HCT116 (cell line): ENCODE measurements around the gene PLCD3. TPM values are rescaled to one million over a fixed set of nuclear protein-coding genes. Genes with fewer than 3 reads are reported as not detected.

Experiments used
- ATAC-seq: fragments of 200-7000 bp; cut with Tn5 transposase; 2 replicates; pipeline ENCODE4 v1.9.1; 2020; ENCODE audit warnings: mild to moderate bottlenecking, moderate library complexity
- BruUV-seq: library from RNA; stranded (reverse); fragments of 400-500 nt; replicated peaks from 2 replicates; lab custom pipeline; 2021; lab: Mats Ljungman, UMichigan
- CTCF ChIA-PET: fragments of 300-600 bp; sonication (Branson Sonifier 250); formaldehyde crosslinking; loops from one replicate; lab custom pipeline; 2021; ENCODE audit warnings: antibody characterized with exemption; lab: Charles Lee
- POLR2A ChIA-PET: fragments of 300-600, 350-600 bp; sonication (Branson Sonifier 250); formaldehyde crosslinking; loops from one replicate; lab custom pipeline; 2021; ENCODE audit warnings: antibody characterized with exemption; lab: Charles Lee
- RAD21 ChIA-PET, 2 experiments: fragments of 300-600 bp; sonication (Branson Sonifier 250); formaldehyde crosslinking; loops; one replicate each; lab custom pipeline; 2023; ENCODE audit warnings: low total read pairs in 2 of 2; ENCODE audit not compliant: uncharacterized antibody in 2 of 2, unreplicated experiment in 2 of 2, low non-redundant PET in 1 of 2; lab: Charles Lee
- DNase-seq: peaks from one replicate; pipeline ENCODE4 v3.0.0-alpha.2; 2010; ENCODE audit warnings: low read depth, low spot score
- H2AFZ ChIP-seq: fragments of 200-600 bp; shearing (Covaris generic), sonication (generic); 2 replicates; pipeline ENCODE4 v1.6.1; 2017; ENCODE audit warnings: low read depth, mixed run types, mixed read lengths, antibody characterized with exemption, low read length; ENCODE audit not compliant: poor library complexity, severe bottlenecking
- H3K27ac ChIP-seq: 2 replicates; pipeline ENCODE4 v1.5.1; 2012; ENCODE audit warnings: low read depth, low read length
- H3K27me3 ChIP-seq: fragments of 200-600 bp; sonication (generic); 2 replicates; pipeline ENCODE4 v1.6.1; 2016; ENCODE audit warnings: mixed run types, low read length, mixed read lengths; ENCODE audit not compliant: insufficient read depth
- H3K36me3 ChIP-seq, 2 experiments: fragments of 200-500 bp in 1 of 2; fragments of 200-600 bp in 1 of 2; sonication (Bioruptor generic) in 1 of 2; sonication (generic) in 1 of 2; 2 replicates each; pipeline versions ENCODE4 v1.5.1 to v1.6.1; 2014 to 2016; ENCODE audit warnings: low read length in 2 of 2, inconsistent platforms in 1 of 2, mixed read lengths in 1 of 2, mixed run types in 1 of 2; ENCODE audit not compliant: insufficient read depth in 2 of 2, control insufficient read depth in 1 of 2
- H3K4me1 ChIP-seq, 2 experiments: fragments of 200-600 bp in 1 of 2; sonication (generic) in 1 of 2; 2 replicates each; pipeline versions ENCODE4 v1.5.1 to v1.6.1; 2012 to 2017; ENCODE audit warnings: low read length in 2 of 2, inconsistent platforms in 1 of 2, mild to moderate bottlenecking in 1 of 2, mixed read lengths in 1 of 2, mixed run types in 1 of 2, moderate library complexity in 1 of 2; ENCODE audit not compliant: insufficient read depth in 2 of 2, control insufficient read depth in 1 of 2
- H3K4me2 ChIP-seq: fragments of 200-600 bp; sonication (generic); 2 replicates; pipeline ENCODE4 v1.6.1; 2017; ENCODE audit warnings: mixed run types, low read length, mixed read lengths
- H3K4me3 ChIP-seq, 2 experiments: fragments of 200-600 bp in 1 of 2; sonication (generic) in 1 of 2; replicated peaks in 1 of 2; 2 replicates each; pipeline ENCODE4 v1.5.1; 2011 to 2016; ENCODE audit warnings: low read length in 2 of 2, control low read depth in 1 of 2, low read depth in 1 of 2, mild to moderate bottlenecking in 1 of 2, mixed read lengths in 1 of 2, mixed run types in 1 of 2
- H3K79me2 ChIP-seq: fragments of 200-600 bp; sonication (generic); 2 replicates; pipeline ENCODE4 v1.6.1; 2017; ENCODE audit warnings: mild to moderate bottlenecking, mixed run types, low read length, moderate library complexity, mixed read lengths; ENCODE audit not compliant: insufficient read depth
- H3K9ac ChIP-seq: fragments of 200-600 bp; sonication (generic); 2 replicates; pipeline ENCODE4 v1.6.1; 2016; ENCODE audit warnings: low read length, mixed read lengths
- H3K9me2 ChIP-seq: fragments of 200-600 bp; sonication (generic), shearing (Covaris generic); 2 replicates; pipeline ENCODE4 v1.6.1; 2017; ENCODE audit warnings: mixed run types, mild to moderate bottlenecking, moderate library complexity; ENCODE audit not compliant: insufficient read depth
- H3K9me3 ChIP-seq, 2 experiments: fragments of 200-500 bp in 1 of 2; fragments of 200-600 bp in 1 of 2; sonication (Bioruptor generic) in 1 of 2; sonication (generic) in 1 of 2; 2 replicates each; pipeline ENCODE4 v1.6.1; 2014 to 2017; ENCODE audit warnings: low read length in 2 of 2, mixed read lengths in 2 of 2, inconsistent platforms in 1 of 2, low read depth in 1 of 2, mild to moderate bottlenecking in 1 of 2, mixed run types in 1 of 2, moderate library complexity in 1 of 2; ENCODE audit not compliant: control insufficient read depth in 1 of 2, insufficient read depth in 1 of 2
- H4K20me1 ChIP-seq: fragments of 200-600 bp; sonication (generic), shearing (Covaris generic); 2 replicates; pipeline ENCODE4 v1.6.1; 2017; ENCODE audit warnings: mixed run types, mild to moderate bottlenecking, moderate library complexity; ENCODE audit not compliant: insufficient read depth
- CBX3 ChIP-seq: IDR thresholded peaks from 2 replicates; pipeline ENCODE4 v1.6.1; 2012; ENCODE audit warnings: low read depth
- CEBPB ChIP-seq: IDR thresholded peaks from 2 replicates; pipeline ENCODE4 v1.6.1; 2012; ENCODE audit warnings: low read depth
- CTCF ChIP-seq, 3 experiments: fragments of 200-600 bp in 1 of 3; sonication (generic) in 1 of 3; IDR thresholded peaks in 2 of 3; conservative IDR thresholded peaks in 1 of 3; 2 replicates each; pipeline ENCODE4 v1.5.1; 2012 to 2017; ENCODE audit warnings: low read depth in 2 of 3, low read length in 2 of 3, antibody characterized with exemption in 1 of 3, borderline replicate concordance in 1 of 3, control low read depth in 1 of 3, mild to moderate bottlenecking in 1 of 3, mixed read lengths in 1 of 3, mixed run types in 1 of 3, moderate library complexity in 1 of 3; ENCODE audit not compliant: insufficient read depth in 1 of 3
- EZH2phosphoT487 ChIP-seq: fragments of 200-600 bp; IDR thresholded peaks from 2 replicates; pipeline ENCODE4 v1.6.1; 2018; ENCODE audit warnings: antibody characterized with exemption, borderline replicate concordance
- FOSL1 ChIP-seq: IDR thresholded peaks from 2 replicates; pipeline ENCODE4 v1.6.1; 2012; ENCODE audit warnings: low read depth
- JUND ChIP-seq: IDR thresholded peaks from 2 replicates; pipeline ENCODE4 v1.6.1; 2012
- MAX ChIP-seq: IDR thresholded peaks from 2 replicates; pipeline ENCODE4 v1.6.1; 2012
- POLR2A ChIP-seq: IDR thresholded peaks from 2 replicates; pipeline ENCODE4 v1.7.0; 2011; ENCODE audit warnings: borderline replicate concordance; ENCODE audit not compliant: insufficient read depth, insufficient read length; ENCODE audit errors: extremely low read depth
- RAD21 ChIP-seq: IDR thresholded peaks from 2 replicates; pipeline ENCODE4 v1.6.1; 2012; ENCODE audit warnings: low read depth, mild to moderate bottlenecking
- REST ChIP-seq: IDR thresholded peaks from 2 replicates; pipeline ENCODE4 v1.6.1; 2012; ENCODE audit warnings: low read depth
- SP1 ChIP-seq: IDR thresholded peaks from 2 replicates; pipeline ENCODE4 v1.6.1; 2012; ENCODE audit warnings: low read depth
- YY1 ChIP-seq: IDR thresholded peaks from 2 replicates; pipeline ENCODE4 v1.6.1; 2011; ENCODE audit warnings: low read length, low read depth, moderate library complexity, mild to moderate bottlenecking; ENCODE audit not compliant: insufficient replicate concordance; ENCODE audit errors: extremely low read depth
- intact Hi-C: fragments of 100-400 bp; cut with micrococcal nuclease; formaldehyde crosslinking; loops from 2 replicates; pipeline ENCODE4 v1.10.0; 2022
- total RNA-seq: library from RNA; stranded (reverse); gene quantifications from one replicate; pipeline ENCODE4 v1.2.1, GENCODE V29; 2021; ENCODE audit not compliant: unreplicated experiment

The PLCD3 gene
- total RNA-seq, 1 experiment from 2014 or later: 197 TPM

- ChIA-PET POLR2A (no interaction called here), CTCF (interaction anchor here (10.2 kb wide), 1 partner anchor 7 kb away, joined by 131 read pairs; the partner anchor contains the start of gene ACBD4), RAD21 (no interaction called here)
- Histone ChIP-seq H3K36me3 (no peaks in the 10 kb centered on the region), H2AFZ (no peak overlapping the region), H3K9me2 (no peaks in the 10 kb centered on the region), H3K4me1 (peaks cover 7 to 19% of the 10 kb centered on the region in 2 experiments), H3K9ac (no peak overlapping the region), H3K4me2 (no peak overlapping the region), H3K79me2 (no peaks in the 10 kb centered on the region), H3K4me3 (no peak overlapping the region), H3K27me3 (no peaks in the 10 kb centered on the region), H3K27ac (no peak overlapping the region), H3K9me3 (no peaks in the 10 kb centered on the region), H4K20me1 (no peaks in the 10 kb centered on the region)
- no TSS peak for BruUV-seq
- no peak for ATAC-seq
- TF ChIP-seq YY1 (no peak), POLR2A (no peak), CEBPB (no peak), CBX3 (no peak), REST (no peak), JUND (no peak), SP1 (no peak), CTCF (IDR thresholded peaks at IDR 0.05 in 2 of 3, conservative IDR thresholded peaks at IDR 0.05 in 1 of 3; ENCODE audit: borderline replicate concordance in 1 of 3, insufficient read depth in 1 of 3, low read depth in 2 of 3, low read length in 2 of 3) (no peak), EZH2phosphoT487 (no peak), MAX (no peak), RAD21 (no peak), FOSL1 (no peak)
- intact Hi-C loops: no loop called here
- no peak for DNase-seq
These were observed 10.9 kb upstream of the PLCD3 start for GRCh38 chr17:45143094-45143670.
